Measurements from ENCODE around the gene CASD1. TPM values are rescaled to one million over a fixed set of nuclear protein-coding genes. Genes with fewer than 3 reads are reported as not detected.

CASD1 gene
- total and polyA plus RNA-seq, 2 experiments from 2014 or later, result 15.5 to 38.1 TPM

DNA sequence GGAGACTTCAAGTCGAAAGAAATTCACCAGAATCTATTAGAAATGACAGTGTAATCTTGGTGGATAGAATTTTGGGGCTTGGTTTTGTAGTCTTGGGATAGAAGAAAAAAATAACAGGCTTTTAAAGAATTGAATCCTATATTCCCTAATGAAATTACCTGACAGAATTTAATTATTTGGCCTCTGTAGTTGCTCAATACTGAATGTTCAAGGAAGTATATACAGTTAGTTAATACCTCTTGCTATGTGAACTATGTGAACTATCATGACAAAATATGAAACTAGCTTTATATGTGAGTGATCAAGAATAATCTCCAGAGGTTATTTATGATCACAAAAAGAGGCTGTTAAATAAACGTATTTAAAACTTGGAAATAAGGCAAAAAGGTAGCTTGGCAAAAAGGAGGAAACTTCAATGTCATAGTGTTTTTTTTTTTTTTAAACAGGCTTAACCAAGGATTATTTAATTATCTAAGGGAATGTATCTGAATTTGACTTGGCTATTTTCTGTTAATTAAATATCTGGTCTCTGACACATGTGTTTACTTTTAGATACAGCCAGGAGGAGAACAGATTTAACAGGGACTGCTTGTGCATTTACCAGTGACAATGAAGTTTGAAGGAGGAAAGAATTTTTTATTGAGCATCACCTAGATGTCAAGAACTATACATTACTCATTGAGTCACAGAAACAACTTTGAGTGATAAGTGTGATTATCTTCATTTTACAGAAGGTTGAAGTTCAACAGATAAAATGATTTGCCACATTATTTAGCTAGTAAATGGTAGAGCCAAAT is 11.5 kb upstream of the CASD1 start (continued):
- TF ChIP-seq, protein P1, sequence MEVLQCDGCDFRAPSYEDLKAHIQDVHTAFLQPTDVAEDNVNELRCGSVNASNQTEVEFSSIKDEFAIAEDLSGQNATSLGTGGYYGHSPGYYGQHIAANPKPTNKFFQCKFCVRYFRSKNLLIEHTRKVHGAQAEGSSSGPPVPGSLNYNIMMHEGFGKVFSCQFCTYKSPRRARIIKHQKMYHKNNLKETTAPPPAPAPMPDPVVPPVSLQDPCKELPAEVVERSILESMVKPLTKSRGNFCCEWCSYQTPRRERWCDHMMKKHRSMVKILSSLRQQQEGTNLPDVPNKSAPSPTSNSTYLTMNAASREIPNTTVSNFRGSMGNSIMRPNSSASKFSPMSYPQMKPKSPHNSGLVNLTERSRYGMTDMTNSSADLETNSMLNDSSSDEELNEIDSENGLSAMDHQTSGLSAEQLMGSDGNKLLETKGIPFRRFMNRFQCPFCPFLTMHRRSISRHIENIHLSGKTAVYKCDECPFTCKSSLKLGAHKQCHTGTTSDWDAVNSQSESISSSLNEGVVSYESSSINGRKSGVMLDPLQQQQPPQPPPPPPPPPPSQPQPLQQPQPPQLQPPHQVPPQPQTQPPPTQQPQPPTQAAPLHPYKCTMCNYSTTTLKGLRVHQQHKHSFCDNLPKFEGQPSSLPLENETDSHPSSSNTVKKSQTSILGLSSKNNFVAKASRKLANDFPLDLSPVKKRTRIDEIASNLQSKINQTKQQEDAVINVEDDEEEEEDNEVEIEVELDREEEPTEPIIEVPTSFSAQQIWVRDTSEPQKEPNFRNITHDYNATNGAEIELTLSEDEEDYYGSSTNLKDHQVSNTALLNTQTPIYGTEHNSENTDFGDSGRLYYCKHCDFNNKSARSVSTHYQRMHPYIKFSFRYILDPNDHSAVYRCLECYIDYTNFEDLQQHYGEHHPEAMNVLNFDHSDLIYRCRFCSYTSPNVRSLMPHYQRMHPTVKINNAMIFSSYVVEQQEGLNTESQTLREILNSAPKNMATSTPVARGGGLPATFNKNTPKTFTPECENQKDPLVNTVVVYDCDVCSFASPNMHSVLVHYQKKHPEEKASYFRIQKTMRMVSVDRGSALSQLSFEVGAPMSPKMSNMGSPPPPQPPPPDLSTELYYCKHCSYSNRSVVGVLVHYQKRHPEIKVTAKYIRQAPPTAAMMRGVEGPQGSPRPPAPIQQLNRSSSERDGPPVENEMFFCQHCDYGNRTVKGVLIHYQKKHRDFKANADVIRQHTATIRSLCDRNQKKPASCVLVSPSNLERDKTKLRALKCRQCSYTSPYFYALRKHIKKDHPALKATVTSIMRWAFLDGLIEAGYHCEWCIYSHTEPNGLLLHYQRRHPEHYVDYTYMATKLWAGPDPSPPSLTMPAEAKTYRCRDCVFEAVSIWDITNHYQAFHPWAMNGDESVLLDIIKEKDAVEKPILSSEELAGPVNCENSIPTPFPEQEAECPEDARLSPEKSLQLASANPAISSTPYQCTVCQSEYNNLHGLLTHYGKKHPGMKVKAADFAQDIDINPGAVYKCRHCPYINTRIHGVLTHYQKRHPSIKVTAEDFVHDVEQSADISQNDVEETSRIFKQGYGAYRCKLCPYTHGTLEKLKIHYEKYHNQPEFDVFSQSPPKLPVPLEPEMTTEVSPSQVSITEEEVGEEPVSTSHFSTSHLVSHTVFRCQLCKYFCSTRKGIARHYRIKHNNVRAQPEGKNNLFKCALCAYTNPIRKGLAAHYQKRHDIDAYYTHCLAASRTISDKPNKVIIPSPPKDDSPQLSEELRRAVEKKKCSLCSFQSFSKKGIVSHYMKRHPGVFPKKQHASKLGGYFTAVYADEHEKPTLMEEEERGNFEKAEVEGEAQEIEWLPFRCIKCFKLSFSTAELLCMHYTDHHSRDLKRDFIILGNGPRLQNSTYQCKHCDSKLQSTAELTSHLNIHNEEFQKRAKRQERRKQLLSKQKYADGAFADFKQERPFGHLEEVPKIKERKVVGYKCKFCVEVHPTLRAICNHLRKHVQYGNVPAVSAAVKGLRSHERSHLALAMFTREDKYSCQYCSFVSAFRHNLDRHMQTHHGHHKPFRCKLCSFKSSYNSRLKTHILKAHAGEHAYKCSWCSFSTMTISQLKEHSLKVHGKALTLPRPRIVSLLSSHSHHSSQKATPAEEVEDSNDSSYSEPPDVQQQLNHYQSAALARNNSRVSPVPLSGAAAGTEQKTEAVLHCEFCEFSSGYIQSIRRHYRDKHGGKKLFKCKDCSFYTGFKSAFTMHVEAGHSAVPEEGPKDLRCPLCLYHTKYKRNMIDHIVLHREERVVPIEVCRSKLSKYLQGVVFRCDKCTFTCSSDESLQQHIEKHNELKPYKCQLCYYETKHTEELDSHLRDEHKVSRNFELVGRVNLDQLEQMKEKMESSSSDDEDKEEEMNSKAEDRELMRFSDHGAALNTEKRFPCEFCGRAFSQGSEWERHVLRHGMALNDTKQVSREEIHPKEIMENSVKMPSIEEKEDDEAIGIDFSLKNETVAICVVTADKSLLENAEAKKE (CRISPR knock-in tag; IDR thresholded peaks at IDR 0.05), result no peak
- TF ChIP-seq EZH2 (IDR thresholded peaks at IDR 0.05; ENCODE audit: low read depth, unreplicated experiment) (no peak), JUNB (IDR thresholded peaks at IDR 0.05; ENCODE audit: unreplicated experiment) (no peak)
- TF ChIP-seq, protein P2, sequence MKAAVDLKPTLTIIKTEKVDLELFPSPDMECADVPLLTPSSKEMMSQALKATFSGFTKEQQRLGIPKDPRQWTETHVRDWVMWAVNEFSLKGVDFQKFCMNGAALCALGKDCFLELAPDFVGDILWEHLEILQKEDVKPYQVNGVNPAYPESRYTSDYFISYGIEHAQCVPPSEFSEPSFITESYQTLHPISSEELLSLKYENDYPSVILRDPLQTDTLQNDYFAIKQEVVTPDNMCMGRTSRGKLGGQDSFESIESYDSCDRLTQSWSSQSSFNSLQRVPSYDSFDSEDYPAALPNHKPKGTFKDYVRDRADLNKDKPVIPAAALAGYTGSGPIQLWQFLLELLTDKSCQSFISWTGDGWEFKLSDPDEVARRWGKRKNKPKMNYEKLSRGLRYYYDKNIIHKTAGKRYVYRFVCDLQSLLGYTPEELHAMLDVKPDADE (IDR thresholded peaks at IDR 0.05), result no peak

DNA sequence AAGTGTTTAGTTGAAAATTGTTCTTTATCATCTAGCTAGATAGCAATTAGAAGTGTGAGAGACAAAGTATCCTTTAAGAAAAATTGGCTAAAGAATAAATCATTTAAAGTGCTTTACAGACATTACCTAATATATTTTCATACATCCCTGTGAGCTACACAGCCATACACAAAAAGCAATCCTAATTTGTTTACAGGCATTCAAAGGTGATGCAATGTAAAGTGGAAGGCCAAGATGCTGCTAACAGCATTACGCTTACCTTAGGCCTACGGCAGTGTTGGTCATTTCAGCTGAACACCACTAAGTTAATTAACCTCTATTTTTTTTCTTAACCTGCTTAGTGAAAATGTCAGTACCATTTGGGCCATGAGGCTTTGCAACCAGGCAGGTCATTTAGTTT is 10.7 kb upstream of the CASD1 start:
- ATAC-seq (no peak), DNase-seq (ENCODE audit: low spot score) (no peak)
- Histone ChIP-seq H3K4me1 (ENCODE audit: insufficient read depth) (no peaks in the 10 kb centered on the region), H3K4me3 (no peak overlapping the region), H3K79me2 (replicated peaks; ENCODE audit: insufficient read depth) (no peaks in the 10 kb centered on the region), H4K20me1 (replicated peaks; ENCODE audit: insufficient read depth) (no peaks in the 10 kb centered on the region), H3F3A (replicated peaks; ENCODE audit: low read depth) (no peaks in the 10 kb centered on the region), H2AFZ (no peak overlapping the region), H3K36me3 (ENCODE audit: insufficient read depth) (no peaks in the 10 kb centered on the region), H3K9me2 (ENCODE audit: insufficient read depth) (no peaks in the 10 kb centered on the region), H3K27me3 (ENCODE audit: insufficient read depth) (no peaks in the 10 kb centered on the region), H3K4me2 (no peak overlapping the region), H3K27ac (ENCODE audit: low read depth) (no peak overlapping the region)
- 0 out of 3 replicates have a peak, but pooled peaks cover 4% of the 10 kb centered on the region for H3K36me3 Mint-ChIP-seq (ENCODE audit: low read depth)
- no peak overlapping the region for H3K4me3 Mint-ChIP-seq
- no peaks in the 10 kb centered on the region for H3K4me1 Mint-ChIP-seq
- H3K27ac Mint-ChIP-seq, result no peak overlapping the region
- no peaks in the 10 kb centered on the region for H3K27me3 Mint-ChIP-seq (ENCODE audit: insufficient read depth, low read depth, poor library complexity)
- H3K9me3 Mint-ChIP-seq, result peaks cover 11% of the 10 kb centered on the region; the same call in 1 of the 3 replicates
- TF ChIP-seq CREB1 (CRISPR knock-in tag; IDR thresholded peaks at IDR 0.05; ENCODE audit: low read depth), result no peak
- no peak for TF ChIP-seq ZNF331 (CRISPR knock-in tag; IDR thresholded peaks at IDR 0.05; ENCODE audit: low read depth)
- no peak for TF ChIP-seq STAT1 (IDR thresholded peaks at IDR 0.05; ENCODE audit: unreplicated experiment)
- TF ChIP-seq ZNF114 (CRISPR knock-in tag; IDR thresholded peaks at IDR 0.05), result no peak
- TF ChIP-seq, protein P3, sequence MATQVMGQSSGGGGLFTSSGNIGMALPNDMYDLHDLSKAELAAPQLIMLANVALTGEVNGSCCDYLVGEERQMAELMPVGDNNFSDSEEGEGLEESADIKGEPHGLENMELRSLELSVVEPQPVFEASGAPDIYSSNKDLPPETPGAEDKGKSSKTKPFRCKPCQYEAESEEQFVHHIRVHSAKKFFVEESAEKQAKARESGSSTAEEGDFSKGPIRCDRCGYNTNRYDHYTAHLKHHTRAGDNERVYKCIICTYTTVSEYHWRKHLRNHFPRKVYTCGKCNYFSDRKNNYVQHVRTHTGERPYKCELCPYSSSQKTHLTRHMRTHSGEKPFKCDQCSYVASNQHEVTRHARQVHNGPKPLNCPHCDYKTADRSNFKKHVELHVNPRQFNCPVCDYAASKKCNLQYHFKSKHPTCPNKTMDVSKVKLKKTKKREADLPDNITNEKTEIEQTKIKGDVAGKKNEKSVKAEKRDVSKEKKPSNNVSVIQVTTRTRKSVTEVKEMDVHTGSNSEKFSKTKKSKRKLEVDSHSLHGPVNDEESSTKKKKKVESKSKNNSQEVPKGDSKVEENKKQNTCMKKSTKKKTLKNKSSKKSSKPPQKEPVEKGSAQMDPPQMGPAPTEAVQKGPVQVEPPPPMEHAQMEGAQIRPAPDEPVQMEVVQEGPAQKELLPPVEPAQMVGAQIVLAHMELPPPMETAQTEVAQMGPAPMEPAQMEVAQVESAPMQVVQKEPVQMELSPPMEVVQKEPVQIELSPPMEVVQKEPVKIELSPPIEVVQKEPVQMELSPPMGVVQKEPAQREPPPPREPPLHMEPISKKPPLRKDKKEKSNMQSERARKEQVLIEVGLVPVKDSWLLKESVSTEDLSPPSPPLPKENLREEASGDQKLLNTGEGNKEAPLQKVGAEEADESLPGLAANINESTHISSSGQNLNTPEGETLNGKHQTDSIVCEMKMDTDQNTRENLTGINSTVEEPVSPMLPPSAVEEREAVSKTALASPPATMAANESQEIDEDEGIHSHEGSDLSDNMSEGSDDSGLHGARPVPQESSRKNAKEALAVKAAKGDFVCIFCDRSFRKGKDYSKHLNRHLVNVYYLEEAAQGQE (IDR thresholded peaks at IDR 0.05; ENCODE audit: unreplicated experiment), result no peak
- no peak for TF ChIP-seq EZH2 (IDR thresholded peaks at IDR 0.05; ENCODE audit: low read depth, unreplicated experiment)
- TF ChIP-seq JUNB (IDR thresholded peaks at IDR 0.05; ENCODE audit: unreplicated experiment), result no peak
- TF ChIP-seq NANOG (IDR thresholded peaks at IDR 0.05; ENCODE audit: borderline replicate concordance), result no peak
- TF ChIP-seq, protein P2 (IDR thresholded peaks at IDR 0.05), result no peak
